Parathyroid adenoma (tissue), 2 donors: ENCODE data around the gene OTUD3.

Experiments used
- H2AFZ ChIP-seq: fragments of 300-600 bp; sonication (generic); one replicate; pipeline ENCODE4 v1.7.0; 2017; ENCODE audit warnings: antibody characterized with exemption, mild to moderate bottlenecking
- H3K27ac ChIP-seq: fragments of 300-600 bp; sonication (generic); one replicate; pipeline ENCODE4 v1.7.0; 2017
- H3K27me3 ChIP-seq: fragments of 300-600 bp; sonication (generic); one replicate; pipeline ENCODE4 v1.7.0; 2017; ENCODE audit warnings: low read length; ENCODE audit not compliant: control insufficient read depth, insufficient read depth
- H3K36me3 ChIP-seq: fragments of 300-600 bp; sonication (generic); one replicate; pipeline ENCODE4 v1.7.0; 2017; ENCODE audit warnings: low read length; ENCODE audit not compliant: control insufficient read depth, insufficient read depth
- H3K4me1 ChIP-seq: fragments of 300-600 bp; sonication (generic); one replicate; pipeline ENCODE4 v1.7.0; 2017; ENCODE audit warnings: control low read depth
- H3K4me2 ChIP-seq: fragments of 300-600 bp; sonication (generic); one replicate; pipeline ENCODE4 v1.7.0; 2017; ENCODE audit warnings: low read length
- H3K4me3 ChIP-seq: fragments of 300-600 bp; sonication (generic); one replicate; pipeline ENCODE4 v1.7.0; 2017; ENCODE audit warnings: low read depth, low read length
- H3K79me2 ChIP-seq: fragments of 300-600 bp; sonication (generic); one replicate; pipeline ENCODE4 v1.7.0; 2017; ENCODE audit warnings: control low read depth
- H3K9ac ChIP-seq: fragments of 300-600 bp; sonication (generic); one replicate; pipeline ENCODE4 v1.7.0; 2017; ENCODE audit warnings: mild to moderate bottlenecking
- H3K9me3 ChIP-seq: fragments of 300-600 bp; sonication (generic); one replicate; pipeline ENCODE4 v1.7.0; 2017; ENCODE audit warnings: low read length; ENCODE audit not compliant: control insufficient read depth
- TF ChIP-seq, protein P1 (sequence below): fragments of 300-600 bp; sonication (generic); IDR thresholded peaks from one replicate; pipeline ENCODE4 v1.7.0; 2017; ENCODE audit warnings: antibody characterized with exemption, mild to moderate bottlenecking
- donor health status: primary hyperparathyroidism.

OTUD3 gene

DNA sequence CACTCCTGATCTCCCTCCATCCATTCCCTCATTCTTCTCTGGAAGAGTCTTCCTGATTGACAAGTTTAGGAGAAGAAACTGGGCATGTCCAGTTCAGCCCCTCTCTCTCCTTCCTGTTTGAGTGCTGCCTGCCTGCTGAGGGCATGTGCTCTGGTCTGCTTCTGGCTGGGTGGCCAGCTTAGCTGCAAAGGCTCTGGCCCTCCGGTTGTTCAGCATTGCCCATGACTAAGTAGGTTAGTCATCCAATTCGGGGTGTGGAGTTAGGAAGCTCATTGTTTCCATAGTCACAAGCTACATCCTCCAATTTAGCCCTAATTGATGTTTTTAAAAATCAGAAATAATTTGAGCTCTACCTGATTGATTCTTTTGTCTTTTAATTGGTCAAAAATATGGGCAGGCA lies 66.8 kb downstream of the OTUD3 start:
- H3K9me3 ChIP-seq, result no peaks in the 10 kb centered on the region
- no peak overlapping the region for H2AFZ ChIP-seq
- no peak overlapping the region for H3K4me3 ChIP-seq
- no peak overlapping the region for H3K4me2 ChIP-seq
- peaks cover 3% of the 10 kb centered on the region for H3K4me1 ChIP-seq
- no peaks in the 10 kb centered on the region for H3K79me2 ChIP-seq
- no peak overlapping the region for H3K9ac ChIP-seq
- H3K27ac ChIP-seq, result no peak overlapping the region
- TF ChIP-seq, protein P1, sequence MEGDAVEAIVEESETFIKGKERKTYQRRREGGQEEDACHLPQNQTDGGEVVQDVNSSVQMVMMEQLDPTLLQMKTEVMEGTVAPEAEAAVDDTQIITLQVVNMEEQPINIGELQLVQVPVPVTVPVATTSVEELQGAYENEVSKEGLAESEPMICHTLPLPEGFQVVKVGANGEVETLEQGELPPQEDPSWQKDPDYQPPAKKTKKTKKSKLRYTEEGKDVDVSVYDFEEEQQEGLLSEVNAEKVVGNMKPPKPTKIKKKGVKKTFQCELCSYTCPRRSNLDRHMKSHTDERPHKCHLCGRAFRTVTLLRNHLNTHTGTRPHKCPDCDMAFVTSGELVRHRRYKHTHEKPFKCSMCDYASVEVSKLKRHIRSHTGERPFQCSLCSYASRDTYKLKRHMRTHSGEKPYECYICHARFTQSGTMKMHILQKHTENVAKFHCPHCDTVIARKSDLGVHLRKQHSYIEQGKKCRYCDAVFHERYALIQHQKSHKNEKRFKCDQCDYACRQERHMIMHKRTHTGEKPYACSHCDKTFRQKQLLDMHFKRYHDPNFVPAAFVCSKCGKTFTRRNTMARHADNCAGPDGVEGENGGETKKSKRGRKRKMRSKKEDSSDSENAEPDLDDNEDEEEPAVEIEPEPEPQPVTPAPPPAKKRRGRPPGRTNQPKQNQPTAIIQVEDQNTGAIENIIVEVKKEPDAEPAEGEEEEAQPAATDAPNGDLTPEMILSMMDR, result no peak
- no peaks in the 10 kb centered on the region for H3K27me3 ChIP-seq
- no peaks in the 10 kb centered on the region for H3K36me3 ChIP-seq

DNA sequence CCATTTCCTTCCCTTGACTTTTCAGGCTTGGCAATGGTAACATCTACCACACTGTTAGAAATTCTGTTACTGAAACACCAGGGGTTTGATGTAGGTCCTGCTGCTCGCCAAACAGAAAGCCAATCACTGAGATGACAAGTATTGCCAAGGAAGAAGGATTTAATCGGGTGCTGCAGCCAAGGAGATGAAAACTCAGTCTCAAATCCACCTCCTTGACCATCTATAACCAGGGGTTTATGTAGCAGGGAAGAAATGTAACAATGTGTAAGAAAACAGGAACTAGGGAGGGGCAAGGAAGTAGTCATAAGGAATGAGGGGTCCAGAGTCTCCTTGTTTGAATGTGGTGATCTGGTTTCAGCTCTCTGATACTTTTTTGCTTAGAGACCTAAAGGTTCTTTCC lies 71.9 kb downstream of the OTUD3 start:
- TF ChIP-seq, protein P1, result no peak
- H3K79me2 ChIP-seq, result no peaks in the 10 kb centered on the region
- H3K27me3 ChIP-seq, result no peaks in the 10 kb centered on the region
- H3K27ac ChIP-seq, result no peak overlapping the region
- H3K36me3 ChIP-seq, result no peaks in the 10 kb centered on the region
- H2AFZ ChIP-seq, result no peak overlapping the region
- H3K4me3 ChIP-seq, result no peak overlapping the region
- no peaks in the 10 kb centered on the region for H3K9me3 ChIP-seq
- no peak overlapping the region for H3K4me2 ChIP-seq
- H3K9ac ChIP-seq, result no peak overlapping the region
- H3K4me1 ChIP-seq, result peaks cover 2% of the 10 kb centered on the region

DNA sequence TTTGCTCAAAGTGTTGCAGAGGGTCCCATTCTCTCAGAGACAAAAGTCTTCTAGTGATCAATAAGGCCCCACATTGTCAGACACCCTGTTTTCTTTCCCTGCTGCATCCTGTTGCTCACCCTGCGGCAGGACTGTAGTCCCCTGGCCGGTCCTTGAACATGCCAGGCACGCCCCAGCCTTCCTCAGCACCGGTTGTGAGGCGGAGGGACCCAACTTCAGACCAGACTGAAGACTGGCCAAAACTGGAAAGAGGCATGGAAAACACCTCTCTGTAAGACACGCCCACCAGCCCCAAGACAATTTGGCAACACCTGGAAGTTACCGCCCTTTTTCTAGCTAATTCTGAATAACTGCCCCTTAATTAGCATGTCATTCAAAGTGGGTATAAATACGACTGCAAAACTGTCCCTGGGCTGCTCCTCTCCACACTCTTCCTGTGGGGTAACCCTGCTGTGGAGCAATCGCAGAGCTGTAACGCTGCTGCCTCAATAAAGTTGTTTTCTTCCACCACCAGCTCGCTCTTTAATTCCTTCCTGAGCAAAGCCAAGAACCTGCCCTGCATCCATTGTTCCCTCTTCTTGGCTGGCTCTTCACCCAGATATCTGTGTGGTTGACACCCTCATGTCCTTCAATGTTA lies 73.5 kb downstream of the OTUD3 start:
- TF ChIP-seq, protein P1, result no peak
- Histone ChIP-seq H3K36me3 (no peaks in the 10 kb centered on the region), H3K9me3 (no peaks in the 10 kb centered on the region), H3K9ac (no peak overlapping the region), H3K4me1 (peaks cover 2% of the 10 kb centered on the region), H3K79me2 (no peaks in the 10 kb centered on the region), H3K27me3 (no peaks in the 10 kb centered on the region), H3K27ac (no peak overlapping the region), H3K4me3 (no peak overlapping the region), H2AFZ (no peak overlapping the region), H3K4me2 (no peak overlapping the region)

DNA sequence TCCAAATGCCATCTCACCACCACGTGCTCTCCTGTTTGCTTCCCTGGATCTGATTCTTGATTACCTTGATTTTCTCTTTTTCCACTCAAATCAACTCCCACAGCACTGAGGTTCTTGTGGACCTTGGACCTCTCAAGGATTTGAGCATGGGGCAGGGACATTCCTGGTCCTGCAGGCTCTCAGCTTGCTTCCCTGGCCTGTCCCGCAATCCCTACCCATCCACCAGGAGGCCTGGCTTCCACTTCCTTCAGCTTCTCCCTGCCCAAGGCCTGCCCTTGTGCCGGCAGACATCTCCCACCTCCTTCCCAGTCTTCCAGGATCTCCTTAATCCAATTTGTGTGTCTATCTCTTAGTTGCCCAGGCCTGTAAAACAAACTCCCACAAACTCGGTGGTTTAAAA lies 75.6 kb downstream of the OTUD3 start:
- H3K4me2 ChIP-seq, result no peak overlapping the region
- TF ChIP-seq, protein P1, result no peak
- H2AFZ ChIP-seq, result no peak overlapping the region
- no peak overlapping the region for H3K27ac ChIP-seq
- no peaks in the 10 kb centered on the region for H3K79me2 ChIP-seq
- H3K27me3 ChIP-seq, result no peaks in the 10 kb centered on the region
- no peak overlapping the region for H3K9ac ChIP-seq
- no peak overlapping the region for H3K4me3 ChIP-seq
- peaks cover 2% of the 10 kb centered on the region for H3K4me1 ChIP-seq
- no peaks in the 10 kb centered on the region for H3K9me3 ChIP-seq
- no peaks in the 10 kb centered on the region for H3K36me3 ChIP-seq

DNA sequence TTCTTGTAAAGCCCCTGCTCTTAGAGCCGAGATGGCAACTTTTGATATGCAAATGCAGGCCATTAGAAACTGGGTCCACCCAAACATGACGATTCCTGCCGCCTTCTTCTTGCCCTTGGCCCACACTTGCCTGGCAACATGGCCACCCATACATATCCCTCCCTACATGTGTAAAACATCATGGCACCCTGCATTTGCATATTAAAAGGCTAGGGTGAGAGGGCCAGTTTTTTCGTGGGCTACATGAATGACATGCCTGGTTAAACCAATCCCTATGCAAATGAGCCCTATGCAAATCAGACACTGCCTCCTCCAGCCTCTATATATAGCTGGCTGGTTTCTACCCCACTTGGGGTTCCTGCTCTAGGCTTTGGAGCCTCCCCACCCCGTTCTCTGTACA lies 78.4 kb downstream of the OTUD3 start:
- Histone ChIP-seq H3K79me2 (no peaks in the 10 kb centered on the region), H3K4me1 (peaks cover 2% of the 10 kb centered on the region), H3K9me3 (no peaks in the 10 kb centered on the region), H2AFZ (no peak overlapping the region), H3K4me3 (no peak overlapping the region), H3K27me3 (no peaks in the 10 kb centered on the region), H3K9ac (no peak overlapping the region), H3K27ac (no peak overlapping the region), H3K36me3 (no peaks in the 10 kb centered on the region), H3K4me2 (no peak overlapping the region)
- TF ChIP-seq, protein P1, result no peak
